Activated CD8-positive, alpha-beta T cell treated with anti-CD3 and anti-CD28 coated beads for 36 hours (primary cell): ENCODE measurements around the gene GRK3. TPM values are rescaled to one million over a fixed set of nuclear protein-coding genes. Genes with fewer than 3 reads are reported as not detected.
"Not testable (repeated sequence)": the region's sequence is repeated elsewhere in the genome, so short reads cannot be mapped to it uniquely, and the experiment has no call there.

Experiments used
- ATAC-seq: fragments of 200-7000 bp; cut with Tn5 transposase; one replicate; pipeline ENCODE4 v1.10.0; 2021; ENCODE audit warnings: mild to moderate bottlenecking, moderate library complexity
- CTCF ChIA-PET: fragments of 350-600 bp; sonication (Branson Sonifier 250); formaldehyde crosslinking; loops from one replicate; lab custom pipeline; 2021; ENCODE audit warnings: antibody characterized with exemption; lab: Charles Lee
- POLR2A ChIA-PET: fragments of 350-600 bp; sonication (Branson Sonifier 250); formaldehyde crosslinking; loops from one replicate; lab custom pipeline; 2021; ENCODE audit warnings: antibody characterized with exemption; lab: Charles Lee
- DNase-seq: peaks from one replicate; pipeline ENCODE4 v3.0.0-alpha.2; 2020
- H3K27ac Mint-ChIP-seq: one replicate; pipeline ENCODE4 v1.8.0; 2021; ENCODE audit warnings: mild to moderate bottlenecking, mixed read lengths
- H3K27me3 Mint-ChIP-seq: one replicate; pipeline ENCODE4 v1.8.0; 2021; ENCODE audit warnings: mixed read lengths
- H3K36me3 Mint-ChIP-seq: one replicate; pipeline ENCODE4 v1.8.0; 2021; ENCODE audit warnings: low read depth, mixed read lengths
- H3K4me1 Mint-ChIP-seq: one replicate; pipeline ENCODE4 v1.8.0; 2021; ENCODE audit warnings: low read depth, mixed read lengths
- H3K4me3 Mint-ChIP-seq: one replicate; pipeline ENCODE4 v1.8.0; 2021; ENCODE audit warnings: mild to moderate bottlenecking, moderate library complexity, mixed read lengths
- H3K9me3 Mint-ChIP-seq: one replicate; pipeline ENCODE4 v1.8.0; 2021; ENCODE audit warnings: mixed read lengths
- CTCF ChIP-seq: fragments of 200-600 bp; IDR thresholded peaks from one replicate; pipeline ENCODE4 v1.8.0; 2022; ENCODE audit warnings: antibody characterized with exemption, mild to moderate bottlenecking
- intact Hi-C: fragments of 100-400 bp; cut with micrococcal nuclease; formaldehyde crosslinking; loops from one replicate; pipeline ENCODE4 v1.10.0; 2022
- total RNA-seq, 2 experiments: library from RNA; stranded (reverse); gene quantifications; one replicate each; pipeline ENCODE4 v1.2.3, GENCODE V29; 2021

Gene GRK3
- total RNA-seq, 2 experiments from 2014 or later: 26.3 to 26.7 TPM

- no peak overlapping the region for H3K4me3 Mint-ChIP-seq
- H3K27me3 Mint-ChIP-seq: no peaks in the 10 kb centered on the region
- intact Hi-C loops: no loop called here
- ChIA-PET POLR2A (interaction anchor here (1.2 to 1.6 kb wide), 2 partner anchors 25 to 89 kb away, joined by 3 read pairs; no protein-coding TSS in a partner anchor), CTCF (interaction anchor here (0.8 to 1.0 kb wide), 2 partner anchors 11 to 20 kb away, joined by 3 to 4 read pairs; no protein-coding TSS in a partner anchor)
- H3K27ac Mint-ChIP-seq: no peak overlapping the region
- H3K36me3 Mint-ChIP-seq: peaks cover 7% of the 10 kb centered on the region
- H3K9me3 Mint-ChIP-seq: no peaks in the 10 kb centered on the region
- no peak for TF ChIP-seq CTCF
- H3K4me1 Mint-ChIP-seq: peaks cover 16% of the 10 kb centered on the region
- peak; percentile 79 for ATAC-seq
- DNase-seq: peak; percentile 24
These were observed 58.8 kb downstream of the GRK3 start for GRCh38 chr22:25623310-25623734.

GRCh38 chr22:25623851-25624250, 59.4 kb downstream of the GRK3 start:
- H3K36me3 Mint-ChIP-seq: peaks cover 7% of the 10 kb centered on the region
- DNase-seq: no peak
- no peak overlapping the region for H3K27ac Mint-ChIP-seq
- ATAC-seq: no peak
- no peak for TF ChIP-seq CTCF
- POLR2A ChIA-PET: interaction anchor here (0.8 to 1.6 kb wide), 3 partner anchors 25 to 88 kb away, joined by 3 read pairs; no protein-coding TSS in a partner anchor
- no peaks in the 10 kb centered on the region for H3K9me3 Mint-ChIP-seq
- H3K4me1 Mint-ChIP-seq: peaks cover 16% of the 10 kb centered on the region
- intact Hi-C loops: no loop called here
- CTCF ChIA-PET: interaction anchor here (0.8 to 1.0 kb wide), 2 partner anchors 9 to 11 kb away, joined by 3 read pairs; no protein-coding TSS in a partner anchor
- no peaks in the 10 kb centered on the region for H3K27me3 Mint-ChIP-seq
- H3K4me3 Mint-ChIP-seq: no peak overlapping the region

- ATAC-seq (peak; percentile 47), DNase-seq (no peak)
- H3K36me3 Mint-ChIP-seq: peaks cover 7% of the 10 kb centered on the region
- no peak for TF ChIP-seq CTCF
- no peaks in the 10 kb centered on the region for H3K9me3 Mint-ChIP-seq
- intact Hi-C loops: no loop called here
- no peak overlapping the region for H3K4me3 Mint-ChIP-seq
- peaks cover 16% of the 10 kb centered on the region for H3K4me1 Mint-ChIP-seq
- H3K27me3 Mint-ChIP-seq: no peaks in the 10 kb centered on the region
- no peak overlapping the region for H3K27ac Mint-ChIP-seq
- POLR2A ChIA-PET: interaction anchor here (0.8 to 1.6 kb wide), 3 partner anchors 24 to 88 kb away, joined by 3 read pairs; no protein-coding TSS in a partner anchor
- CTCF ChIA-PET: interaction anchor here (0.7 to 0.8 kb wide), 2 partner anchors 10 to 792 kb away, joined by 3 read pairs; no protein-coding TSS in a partner anchor
These were observed 60.0 kb downstream of the GRK3 start for GRCh38 chr22:25624476-25624875.

- ATAC-seq, DNase-seq, H3K27ac Mint-ChIP-seq, H3K9me3 Mint-ChIP-seq, POLR2A ChIA-PET, H3K36me3 Mint-ChIP-seq, H3K4me3 Mint-ChIP-seq, CTCF ChIA-PET, H3K27me3 Mint-ChIP-seq, intact Hi-C loops: not testable (repeated sequence)
- H3K4me1 Mint-ChIP-seq: peaks cover 16% of the 10 kb centered on the region
These were observed 61.5 kb downstream of the GRK3 start for GRCh38 chr22:25625747-25626623.

GRCh38 chr22:25626624-25626990, 62.1 kb downstream of the GRK3 start:
- CTCF ChIA-PET: no interaction called here
- intact Hi-C loops: no loop called here
- no peak for DNase-seq

More at GRCh38 chr22:25626624-25626990, 62.1 kb downstream of the GRK3 start:
- Mint-ChIP-seq H3K9me3 (no peaks in the 10 kb centered on the region), H3K27me3 (no peaks in the 10 kb centered on the region), H3K4me1 (peaks cover 16% of the 10 kb centered on the region), H3K36me3 (peaks cover 7% of the 10 kb centered on the region), H3K4me3 (no peak overlapping the region), H3K27ac (no peak overlapping the region)
- POLR2A ChIA-PET: no interaction called here
- no peak for ATAC-seq
- TF ChIP-seq CTCF: no peak
